Urinary bladder (tissue), 4 donors: Measurements from ENCODE around the gene CACNB2. TPM values are rescaled to one million over a fixed set of nuclear protein-coding genes. Genes with fewer than 3 reads are reported as not detected.

Source experiments
- DNase-seq: peaks from one replicate; pipeline ENCODE4 v3.0.0-alpha.2; 2015; ENCODE audit errors: extremely low spot score
- H3K27ac ChIP-seq: one replicate; pipeline ENCODE4 v1.5.1; 2013; ENCODE audit warnings: low read depth, mild to moderate bottlenecking, moderate library complexity
- H3K36me3 ChIP-seq: one replicate; pipeline ENCODE4 v1.6.1; 2013; ENCODE audit warnings: mild to moderate bottlenecking, moderate library complexity; ENCODE audit not compliant: insufficient read depth
- H3K4me1 ChIP-seq: one replicate; pipeline ENCODE4 v1.6.1; 2013; ENCODE audit warnings: mild to moderate bottlenecking, moderate library complexity; ENCODE audit not compliant: insufficient read depth
- H3K4me3 ChIP-seq: one replicate; pipeline ENCODE4 v1.5.1; 2013; ENCODE audit warnings: low read depth, low read length
- WGBS: extraction: QIAGEN DNeasy Blood & Tissue Kit; methylation state at CpG from one replicate; pipeline ENCODE4 v1.1.7; 2013; 5-methylcytosine and 5-hydroxymethylcytosine counted together
- polyA plus RNA-seq: library from polyadenylated mRNA; stranded (reverse); fragments of 200-250 nt; gene quantifications from one replicate; pipeline ENCODE4 v1.2.3, GENCODE V29; 2013
- total RNA-seq: library from RNA; depleted of rRNA; stranded (reverse); fragments of >200 nt; gene quantifications from one replicate; pipeline ENCODE4 v1.2.3, GENCODE V29; 2014
- donor health status: healthy with polysubstance abuse.
- donor health status: healthy.

Gene CACNB2
- total and polyA plus RNA-seq, 2 donors: 16.7 to 40.4 TPM

GRCh38 chr10:18523858-18524257, 383.6 kb downstream of the CACNB2 start:
- H3K27ac ChIP-seq: no peak overlapping the region
- 83% methylated on average over 2 of the region's 2 CpGs for WGBS

GRCh38 chr10:18527687-18528086, 387.5 kb downstream of the CACNB2 start:
- no peak for DNase-seq
- Histone ChIP-seq H3K27ac (no peak overlapping the region), H3K36me3 (no peaks in the 10 kb centered on the region), H3K4me3 (no peak overlapping the region), H3K4me1 (no peaks in the 10 kb centered on the region)
- WGBS: 21% methylated on average over 2 of the region's 2 CpGs

More at GRCh38 chr10:18523858-18524257, 383.6 kb downstream of the CACNB2 start:
- Histone ChIP-seq H3K4me3 (no peak overlapping the region), H3K4me1 (no peaks in the 10 kb centered on the region), H3K36me3 (no peaks in the 10 kb centered on the region)
- DNase-seq: no peak

GRCh38 chr10:18528292-18528691, 388.1 kb downstream of the CACNB2 start:
- Histone ChIP-seq H3K36me3 (no peaks in the 10 kb centered on the region), H3K27ac (no peak overlapping the region), H3K4me3 (no peak overlapping the region), H3K4me1 (no peaks in the 10 kb centered on the region)
- WGBS: 38% methylated on average over 3 of the region's 3 CpGs
- no peak for DNase-seq

GRCh38 chr10:18532881-18533535, 392.8 kb downstream of the CACNB2 start:
- Histone ChIP-seq H3K4me1 (no peaks in the 10 kb centered on the region), H3K4me3 (no peak overlapping the region), H3K27ac (no peak overlapping the region), H3K36me3 (peaks cover 2% of the 10 kb centered on the region)
- WGBS: 75% methylated on average over 7 of the region's 7 CpGs
- DNase-seq: no peak

GRCh38 chr10:18533896-18534295, 393.7 kb downstream of the CACNB2 start:
- Histone ChIP-seq H3K27ac (no peak overlapping the region), H3K36me3 (peaks cover 4% of the 10 kb centered on the region)
- no peak for DNase-seq

DNA sequence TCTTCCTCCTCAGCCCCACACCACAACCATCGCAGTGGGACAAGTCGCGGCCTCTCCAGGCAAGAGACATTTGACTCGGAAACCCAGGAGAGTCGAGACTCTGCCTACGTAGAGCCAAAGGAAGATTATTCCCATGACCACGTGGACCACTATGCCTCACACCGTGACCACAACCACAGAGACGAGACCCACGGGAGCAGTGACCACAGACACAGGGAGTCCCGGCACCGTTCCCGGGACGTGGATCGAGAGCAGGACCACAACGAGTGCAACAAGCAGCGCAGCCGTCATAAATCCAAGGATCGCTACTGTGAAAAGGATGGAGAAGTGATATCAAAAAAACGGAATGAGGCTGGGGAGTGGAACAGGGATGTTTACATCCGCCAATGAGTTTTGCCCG, 399.1 kb downstream of the CACNB2 start:
- Histone ChIP-seq H3K36me3 (peaks cover 4% of the 10 kb centered on the region), H3K4me1 (no peaks in the 10 kb centered on the region), H3K27ac (no peak overlapping the region), H3K4me3 (no peak overlapping the region)
- no peak for DNase-seq
- WGBS: 89% methylated on average over 22 of the region's 22 CpGs

More at GRCh38 chr10:18533896-18534295, 393.7 kb downstream of the CACNB2 start:
- Histone ChIP-seq H3K4me1 (no peaks in the 10 kb centered on the region), H3K4me3 (no peak overlapping the region)
- WGBS: 71% methylated on average over 5 of the region's 5 CpGs

GRCh38 chr10:18540195-18540594, 400.0 kb downstream of the CACNB2 start:
- no peak overlapping the region for H3K4me3 ChIP-seq
- peaks cover 4% of the 10 kb centered on the region for H3K36me3 ChIP-seq
- H3K27ac ChIP-seq: no peak overlapping the region
- H3K4me1 ChIP-seq: no peaks in the 10 kb centered on the region
- DNase-seq: no peak

GRCh38 chr10:18542832-18543231, 402.6 kb downstream of the CACNB2 start:
- peaks cover 4% of the 10 kb centered on the region for H3K36me3 ChIP-seq
- H3K27ac ChIP-seq: no peak overlapping the region
- no peak for DNase-seq
- H3K4me1 ChIP-seq: no peaks in the 10 kb centered on the region
- no peak overlapping the region for H3K4me3 ChIP-seq

DNA sequence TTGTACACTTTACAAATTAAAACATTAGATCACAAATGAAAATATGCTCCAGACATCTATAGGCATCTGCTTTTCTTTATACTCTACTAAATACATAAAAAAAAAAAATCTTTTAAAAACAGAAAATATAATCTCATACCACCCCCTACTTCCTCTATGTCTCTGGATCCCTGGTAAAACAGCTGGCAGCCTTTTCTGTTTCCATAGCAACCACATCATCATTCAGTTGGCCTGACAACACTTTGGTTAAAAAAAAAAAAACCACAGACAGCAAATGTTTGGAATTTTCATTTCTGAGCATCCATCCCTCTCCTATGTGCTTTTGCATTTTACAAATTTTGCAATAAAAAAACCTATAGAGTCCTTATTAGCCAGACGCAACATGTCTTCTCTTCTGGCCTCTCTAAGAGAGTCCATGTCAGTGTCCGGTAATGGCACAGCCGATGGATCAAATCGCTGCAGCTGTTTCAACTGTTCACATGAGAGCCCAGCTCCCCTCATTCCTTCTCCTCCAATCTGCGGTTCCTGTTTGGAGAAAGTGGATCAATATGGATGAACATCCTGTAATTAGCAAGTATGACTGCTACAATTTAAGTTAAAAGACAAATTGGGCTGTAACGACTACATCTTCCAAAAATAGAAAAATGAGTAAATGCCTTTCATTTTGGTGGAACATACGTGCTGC, 405.5 kb downstream of the CACNB2 start:
- DNase-seq: no peak
- WGBS: 89% methylated on average over 7 of the region's 7 CpGs
- H3K4me1 ChIP-seq: no peaks in the 10 kb centered on the region
- no peak overlapping the region for H3K4me3 ChIP-seq
- no peak overlapping the region for H3K27ac ChIP-seq
- peaks cover 2% of the 10 kb centered on the region for H3K36me3 ChIP-seq

GRCh38 chr10:18549105-18549504, 408.9 kb downstream of the CACNB2 start:
- peaks cover 2% of the 10 kb centered on the region for H3K36me3 ChIP-seq
- 89% methylated on average over 2 of the region's 2 CpGs for WGBS
- no peak overlapping the region for H3K27ac ChIP-seq
- DNase-seq: no peak
- H3K4me3 ChIP-seq: no peak overlapping the region
- no peaks in the 10 kb centered on the region for H3K4me1 ChIP-seq

DNA sequence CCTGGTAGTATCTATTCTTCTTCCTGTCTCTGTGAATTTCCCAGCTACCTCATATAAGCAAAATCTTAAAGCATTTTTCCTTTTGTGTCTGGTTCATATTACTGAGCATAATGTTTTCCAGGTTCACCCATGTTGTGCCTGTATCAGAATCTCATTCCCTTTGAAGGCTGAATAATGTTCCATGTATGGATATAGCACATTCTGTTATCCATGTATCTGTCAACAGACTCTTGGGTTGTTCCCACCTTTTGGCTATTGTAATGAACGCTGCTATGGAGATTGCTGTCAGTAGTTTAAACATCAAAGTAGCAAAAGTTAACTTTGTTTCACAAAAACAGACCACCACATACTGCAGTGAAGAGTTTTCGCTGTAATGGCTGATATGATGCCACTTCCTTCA, 411.2 kb downstream of the CACNB2 start:
- no peak for DNase-seq
- peaks cover 7% of the 10 kb centered on the region for H3K36me3 ChIP-seq
- whole genome bisulfite sequencing: 99% methylated on average over 2 of the region's 2 CpGs
- no peak overlapping the region for H3K4me3 ChIP-seq
- H3K4me1 ChIP-seq: no peaks in the 10 kb centered on the region
- H3K27ac ChIP-seq: no peak overlapping the region

DNA sequence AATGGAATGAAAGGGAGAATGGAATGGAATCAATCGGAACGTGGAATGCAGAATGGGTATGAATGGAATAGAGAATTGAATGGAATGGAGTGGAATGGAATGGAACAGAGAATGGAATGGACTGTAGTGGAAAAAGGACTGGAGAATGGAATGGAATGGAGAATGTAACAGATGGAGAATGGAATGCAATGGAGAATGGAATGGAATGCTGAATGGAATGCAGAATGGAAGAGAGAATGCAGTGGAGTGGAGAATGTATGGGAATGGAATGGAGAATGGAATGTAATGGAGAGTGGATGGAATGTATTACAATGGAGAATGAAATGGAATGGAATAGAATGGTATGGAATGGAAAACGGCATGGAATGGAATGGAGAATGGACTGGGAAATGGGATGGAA, 414.3 kb downstream of the CACNB2 start:
- Histone ChIP-seq H3K4me1 (no peaks in the 10 kb centered on the region), H3K4me3 (no peak overlapping the region), H3K27ac (no peak overlapping the region), H3K36me3 (peaks cover 8% of the 10 kb centered on the region)
- 99% methylated on average over 3 of the region's 3 CpGs for WGBS
- DNase-seq: no peak

DNA sequence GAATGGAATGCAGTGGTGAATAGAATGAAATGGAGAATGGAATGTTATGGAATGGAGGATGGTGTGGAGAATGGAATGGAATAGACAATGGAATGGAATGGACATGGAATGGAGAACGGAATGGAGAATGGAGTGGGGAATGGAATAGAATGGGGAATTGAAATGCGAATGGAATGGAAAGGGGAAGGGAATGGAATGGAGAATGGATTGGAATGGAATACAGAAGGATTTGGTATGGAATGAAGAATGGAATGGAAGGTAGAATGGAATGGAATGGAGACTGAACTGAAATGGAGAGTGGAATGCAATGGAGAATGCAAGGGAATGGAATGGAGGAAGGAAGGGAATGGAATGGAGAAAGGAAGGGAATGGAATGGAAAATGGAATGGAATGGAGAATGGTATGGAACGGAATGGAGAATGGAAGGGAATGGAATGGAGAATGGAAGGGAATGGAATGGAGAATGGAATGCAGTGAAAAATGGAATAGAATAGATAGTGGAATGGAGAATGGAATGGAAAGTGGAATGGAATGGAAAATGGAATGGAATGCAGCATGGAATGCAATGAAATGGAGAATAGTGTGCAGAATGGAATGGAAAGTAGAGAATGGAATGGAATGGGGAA, 416.4 kb downstream of the CACNB2 start:
- WGBS: 98% methylated on average over 3 of the region's 3 CpGs
- Histone ChIP-seq H3K4me1 (no peaks in the 10 kb centered on the region), H3K36me3 (peaks cover 8% of the 10 kb centered on the region), H3K27ac (no peak overlapping the region), H3K4me3 (no peak overlapping the region)
- no peak for DNase-seq

DNA sequence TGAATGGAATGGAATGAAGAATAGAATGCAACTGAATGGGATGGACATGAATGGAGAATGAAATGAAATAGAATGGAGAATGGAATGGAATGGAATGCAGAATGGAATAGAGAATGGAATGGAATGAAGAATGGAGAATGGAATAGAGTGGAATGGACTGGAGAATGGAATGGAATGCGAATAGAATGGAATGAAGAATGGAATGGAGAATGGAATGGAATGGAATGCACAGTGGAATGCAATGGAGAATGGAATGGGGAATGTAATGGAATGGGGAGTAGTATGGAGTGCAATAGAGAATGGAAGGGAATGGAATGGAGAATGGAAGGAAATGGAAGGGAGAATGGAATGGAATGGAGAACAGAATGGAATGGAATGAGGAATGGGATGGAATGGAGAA, 417.7 kb downstream of the CACNB2 start:
- Histone ChIP-seq H3K4me1 (no peaks in the 10 kb centered on the region), H3K27ac (no peak overlapping the region), H3K4me3 (no peak overlapping the region), H3K36me3 (peaks cover 8% of the 10 kb centered on the region)
- no peak for DNase-seq
- WGBS: 96% methylated on average over 1 of the region's 1 CpG
